Ovary (tissue), 3 donors: ENCODE data around the gene SRM.

Experiments
- EP300 ChIP-seq: sonication (generic); formaldehyde crosslinking; IDR thresholded peaks from one replicate; pipeline ENCODE4 v1.6.1; 2017; ENCODE audit warnings: antibody characterized with exemption
- POLR2A ChIP-seq: fragments of 450-650 bp; IDR thresholded peaks from one replicate; pipeline ENCODE4 v1.6.1; 2017; ENCODE audit warnings: antibody characterized with exemption, mild to moderate bottlenecking, moderate library complexity
- TF ChIP-seq, protein P1 (sequence below), 3 donors: fragments of 450-650 bp in 2 of 3; fragments of 200-600 bp in 1 of 3; IDR thresholded peaks; one replicate each; pipeline versions ENCODE4 v1.5.1 to v1.8.0; 2016 to 2022; ENCODE audit warnings: antibody characterized with exemption in 3 of 3, mild to moderate bottlenecking in 1 of 3
- donor health status: DM: no; HTN: no; CAD: no.

DNA sequence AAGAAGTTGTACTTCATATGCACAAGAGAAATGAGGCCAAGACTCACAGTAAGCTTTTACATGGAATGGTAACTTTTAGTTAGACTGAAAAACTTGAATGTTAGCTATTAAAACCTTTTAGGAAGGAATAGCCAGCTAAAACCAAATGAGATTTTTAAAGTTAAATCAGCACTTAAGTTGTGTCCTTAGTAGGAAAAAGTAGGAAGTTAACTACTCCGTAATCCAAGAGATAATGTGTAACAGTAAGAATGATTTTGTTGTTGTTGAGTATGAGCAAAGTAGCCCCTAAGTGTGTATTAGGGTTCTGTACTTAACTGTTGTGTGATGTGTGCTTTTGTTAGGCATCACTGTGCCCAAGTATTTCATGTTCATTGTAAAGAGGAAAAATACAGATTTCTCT is 34.2 kb downstream of the SRM start:
- TF ChIP-seq, protein P1, sequence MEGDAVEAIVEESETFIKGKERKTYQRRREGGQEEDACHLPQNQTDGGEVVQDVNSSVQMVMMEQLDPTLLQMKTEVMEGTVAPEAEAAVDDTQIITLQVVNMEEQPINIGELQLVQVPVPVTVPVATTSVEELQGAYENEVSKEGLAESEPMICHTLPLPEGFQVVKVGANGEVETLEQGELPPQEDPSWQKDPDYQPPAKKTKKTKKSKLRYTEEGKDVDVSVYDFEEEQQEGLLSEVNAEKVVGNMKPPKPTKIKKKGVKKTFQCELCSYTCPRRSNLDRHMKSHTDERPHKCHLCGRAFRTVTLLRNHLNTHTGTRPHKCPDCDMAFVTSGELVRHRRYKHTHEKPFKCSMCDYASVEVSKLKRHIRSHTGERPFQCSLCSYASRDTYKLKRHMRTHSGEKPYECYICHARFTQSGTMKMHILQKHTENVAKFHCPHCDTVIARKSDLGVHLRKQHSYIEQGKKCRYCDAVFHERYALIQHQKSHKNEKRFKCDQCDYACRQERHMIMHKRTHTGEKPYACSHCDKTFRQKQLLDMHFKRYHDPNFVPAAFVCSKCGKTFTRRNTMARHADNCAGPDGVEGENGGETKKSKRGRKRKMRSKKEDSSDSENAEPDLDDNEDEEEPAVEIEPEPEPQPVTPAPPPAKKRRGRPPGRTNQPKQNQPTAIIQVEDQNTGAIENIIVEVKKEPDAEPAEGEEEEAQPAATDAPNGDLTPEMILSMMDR (IDR thresholded peaks at IDR 0.05): no peak
- TF ChIP-seq POLR2A: no peak
- TF ChIP-seq EP300: no peak
